GM21367 (cell line): ENCODE results near the gene AXIN1.
"Not testable (repeated sequence)": the region's sequence is repeated elsewhere in the genome, so short reads cannot be mapped to it uniquely, and the experiment has no call there.

Experiments used
- ATAC-seq: cut with Tn5 transposase; IDR thresholded peaks from one replicate; pipeline ENCODE4 v1.9.1; 2021; ENCODE audit not compliant: unreplicated experiment

AXIN1 gene

DNA sequence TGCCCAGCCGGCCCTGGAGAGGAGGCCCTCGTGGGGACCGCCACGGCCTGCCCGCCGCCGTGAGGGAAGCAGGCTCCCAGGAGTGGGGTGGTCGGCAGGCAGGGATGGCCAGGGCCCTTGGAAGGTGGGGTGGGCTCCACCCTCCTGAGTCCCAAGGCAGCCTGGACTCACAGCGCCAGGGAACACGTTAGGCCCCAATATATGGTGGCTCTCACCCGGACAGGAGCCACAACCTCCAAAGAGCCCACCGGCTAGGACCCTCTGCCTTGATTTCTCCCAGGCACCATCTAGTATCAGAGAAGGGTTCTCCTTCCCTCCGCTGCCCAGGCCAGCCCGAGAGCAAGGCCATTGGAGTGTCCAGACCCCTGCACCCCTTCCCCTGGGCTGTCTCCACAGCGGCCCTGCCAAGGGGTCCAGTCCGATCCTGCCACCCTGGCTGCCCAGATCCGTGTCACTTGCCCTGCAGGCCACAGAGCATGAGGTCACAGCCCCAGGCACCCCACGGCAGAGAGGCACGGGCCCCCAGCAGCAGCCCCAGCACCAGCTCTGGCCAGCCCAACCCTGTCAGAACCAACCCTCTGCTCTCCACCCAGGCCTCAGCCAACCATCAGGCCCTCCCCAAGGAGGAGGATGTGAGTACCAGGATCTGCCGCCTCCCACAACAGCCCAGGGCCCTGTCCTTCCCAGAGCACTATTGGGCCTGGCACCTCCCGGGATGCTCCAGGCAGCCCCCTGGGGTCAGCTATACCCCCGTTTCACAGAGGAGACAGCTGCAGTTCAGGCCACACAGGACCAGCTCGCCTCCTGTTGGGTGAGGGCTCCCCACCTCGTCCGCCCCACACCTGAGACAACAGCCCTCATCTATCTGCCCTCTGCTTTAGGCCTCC lies 1.1 kb upstream of the AXIN1 start:
- no peak for ATAC-seq

DNA sequence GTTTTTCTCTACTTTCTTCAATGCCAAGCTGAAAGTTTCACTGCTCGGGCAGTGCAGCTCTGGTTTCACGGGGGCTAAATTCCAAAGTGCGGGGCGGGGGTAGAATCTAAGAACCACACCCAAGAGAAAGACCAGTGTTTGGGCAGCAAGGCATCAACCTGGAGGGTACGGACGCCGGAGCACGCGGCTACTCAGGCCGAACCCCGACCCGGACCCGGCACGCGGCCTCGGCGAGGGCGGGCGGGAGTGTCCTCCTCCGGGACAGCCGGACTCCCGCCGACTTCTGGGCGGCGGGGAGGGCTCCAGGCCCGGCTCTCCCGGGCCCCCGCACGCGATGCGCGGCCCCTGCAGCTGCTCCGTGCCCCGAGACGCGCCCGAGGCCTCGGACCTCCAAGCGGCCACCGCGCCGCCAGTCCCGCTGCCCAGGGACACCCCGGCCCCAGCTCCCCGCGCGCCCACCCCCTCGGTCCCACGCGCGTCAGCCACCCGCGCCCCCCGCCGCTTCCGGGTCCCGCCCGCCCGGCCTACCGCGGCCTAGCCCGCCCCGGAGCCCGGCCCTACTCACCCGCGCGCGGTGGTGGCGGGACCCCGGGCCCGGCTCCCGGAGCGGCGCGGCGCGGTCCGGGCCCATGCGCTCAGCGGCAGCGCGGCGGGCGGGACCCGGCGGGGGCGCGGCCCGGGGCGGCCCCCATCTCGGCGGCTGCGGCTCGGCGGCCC lies 561 bp downstream of the AXIN1 start:
- ATAC-seq: peak; percentile 4

DNA sequence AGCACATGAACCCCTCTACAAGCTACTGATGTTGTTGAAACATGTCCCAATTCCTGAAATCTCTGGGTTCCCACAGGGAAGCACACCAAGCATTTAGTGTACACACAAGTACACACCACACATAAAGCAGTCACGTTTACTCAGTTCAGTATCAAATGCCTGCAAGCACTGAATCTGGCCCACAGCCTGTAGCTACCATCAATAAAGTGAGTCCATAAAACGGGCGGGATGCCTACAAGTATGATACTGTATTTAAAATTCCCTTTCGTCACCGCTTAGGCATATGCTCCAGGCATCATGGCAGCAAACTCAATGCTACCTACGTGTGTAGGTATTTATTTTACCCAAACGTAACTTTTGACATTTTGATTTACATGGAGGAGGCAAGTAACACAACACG lies 2.3 kb downstream of the AXIN1 start:
- no peak for ATAC-seq

DNA sequence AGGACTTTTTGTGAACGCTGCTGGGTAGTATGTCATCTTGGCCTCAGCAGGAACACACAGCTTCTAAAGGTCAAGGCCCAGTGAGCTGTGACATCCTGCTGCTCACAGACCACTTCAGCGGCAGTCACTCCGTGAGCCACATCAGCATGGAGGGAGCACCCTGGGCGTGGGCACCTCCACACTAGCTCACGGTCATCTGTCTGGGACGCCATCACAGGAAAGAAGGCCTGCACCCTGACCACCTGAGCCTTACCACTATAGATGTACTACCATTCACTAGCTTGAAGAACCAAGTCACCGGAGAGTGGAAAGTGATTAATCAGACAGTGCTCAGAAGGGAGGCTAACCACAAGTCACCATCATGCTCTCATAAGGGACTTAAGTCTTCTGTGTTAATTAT lies 3.3 kb downstream of the AXIN1 start:
- no peak for ATAC-seq

DNA sequence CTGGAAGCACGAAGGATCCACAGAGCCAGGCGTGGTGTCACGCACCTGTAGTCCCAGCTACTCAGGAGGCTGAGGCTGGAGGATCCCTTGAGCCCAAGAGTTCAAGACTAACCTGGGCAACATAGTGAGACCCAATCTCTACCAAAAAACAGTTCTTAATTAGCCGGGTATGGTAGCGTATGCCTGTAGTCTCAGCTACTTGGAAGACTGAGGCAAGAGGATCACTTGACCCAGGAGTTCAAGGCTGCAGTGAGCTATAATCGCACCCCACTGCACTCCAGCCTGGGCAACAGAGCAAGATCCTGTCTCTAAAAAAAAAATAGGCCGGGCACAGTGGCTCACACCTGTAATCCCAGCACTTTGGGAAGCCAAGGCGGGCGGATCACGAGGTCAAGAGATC lies 4.0 kb downstream of the AXIN1 start:
- ATAC-seq: not testable (repeated sequence)

DNA sequence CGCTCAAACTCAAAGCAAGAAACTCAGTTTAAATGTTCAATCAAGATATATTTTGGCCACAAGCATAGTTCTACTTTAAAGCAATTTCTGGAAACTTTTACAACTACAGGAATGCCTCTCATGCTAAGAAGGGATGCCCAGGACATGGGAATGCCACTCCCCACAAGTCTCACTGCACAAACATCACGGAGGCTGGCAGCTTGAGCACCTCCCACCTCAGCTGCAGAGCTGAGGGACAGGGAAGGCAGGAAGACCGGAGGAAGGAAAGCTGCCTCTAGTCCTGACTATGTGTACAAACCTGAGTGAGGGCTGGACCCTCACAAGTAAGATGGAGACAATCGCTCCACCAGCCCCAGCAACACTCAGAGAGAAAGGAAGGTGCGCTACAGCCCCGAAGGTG lies 5.3 kb downstream of the AXIN1 start:
- no peak for ATAC-seq

DNA sequence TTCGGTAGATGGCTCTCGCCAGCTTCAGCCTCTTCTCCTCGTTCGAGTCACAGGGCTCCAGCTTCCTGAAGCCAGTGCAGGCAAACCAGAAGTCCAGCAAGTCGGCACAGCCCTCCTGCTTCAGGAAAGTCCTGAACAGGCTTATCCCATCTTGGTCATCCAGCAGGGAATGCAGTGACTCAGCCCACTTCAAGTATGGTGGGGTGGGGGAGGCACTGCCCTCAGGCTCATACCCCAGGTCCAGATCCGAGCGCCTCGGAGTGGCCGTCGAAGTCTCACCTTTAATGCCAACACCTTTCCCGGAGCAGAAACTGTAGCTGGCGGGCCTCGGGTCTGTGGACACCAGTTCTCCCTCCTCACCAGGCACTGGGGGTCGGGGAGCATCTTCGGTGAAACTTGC lies 5.9 kb downstream of the AXIN1 start:
- ATAC-seq: no peak

DNA sequence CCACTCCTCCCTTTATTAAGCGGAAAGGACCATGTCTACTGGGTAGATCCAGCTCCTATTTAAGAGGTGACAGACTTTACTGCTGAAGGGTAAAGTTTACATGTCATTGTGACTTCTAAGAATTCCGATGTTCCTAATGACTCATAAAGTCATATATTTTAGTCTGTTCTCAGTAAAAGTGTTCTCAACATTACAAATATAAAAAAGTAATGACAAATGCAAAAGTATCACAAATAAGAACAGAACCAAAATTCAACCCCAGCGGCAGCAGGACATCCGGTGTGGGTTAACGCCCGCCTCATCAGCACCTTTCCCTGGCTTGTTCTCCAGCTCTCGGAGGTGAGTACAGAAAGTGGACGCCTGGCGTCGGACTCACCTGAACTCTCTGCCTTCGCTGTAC lies 6.8 kb downstream of the AXIN1 start:
- no peak for ATAC-seq

DNA sequence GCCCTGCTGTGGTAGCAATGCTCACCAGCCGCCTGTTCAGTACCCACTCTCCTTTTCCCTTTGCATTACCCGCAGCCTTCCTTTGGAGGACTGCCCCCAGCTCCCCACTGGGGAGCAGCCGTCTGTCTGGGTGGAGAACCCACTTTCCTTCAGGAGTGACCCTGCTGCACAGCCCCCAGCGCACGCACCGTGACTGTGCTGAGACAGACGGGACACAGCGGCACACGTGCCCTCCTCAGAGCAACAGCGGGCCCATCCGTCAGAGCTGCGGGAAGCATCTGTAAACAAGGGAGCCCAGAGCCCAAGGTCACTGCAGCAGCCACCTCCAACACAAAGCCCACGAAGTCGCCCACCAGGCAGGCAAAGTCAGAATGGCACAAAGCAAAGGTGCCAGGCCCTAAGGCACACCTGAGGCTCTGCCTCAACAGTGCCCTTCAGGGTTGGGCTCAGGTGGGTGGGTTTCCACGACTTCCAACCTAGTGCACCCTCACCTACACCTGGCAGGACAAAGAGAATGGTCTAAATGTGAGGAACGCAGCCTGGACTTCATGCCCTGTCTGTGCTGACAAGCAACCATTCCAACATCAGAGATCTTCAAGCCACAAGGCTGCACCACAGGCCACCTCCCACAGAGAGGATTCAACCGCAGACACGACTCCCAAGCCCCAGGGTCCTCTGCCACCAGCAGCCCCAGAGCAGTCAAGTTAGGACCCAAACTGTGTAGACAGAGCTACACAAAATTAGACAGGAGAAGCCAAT lies 9.9 kb downstream of the AXIN1 start:
- no peak for ATAC-seq

DNA sequence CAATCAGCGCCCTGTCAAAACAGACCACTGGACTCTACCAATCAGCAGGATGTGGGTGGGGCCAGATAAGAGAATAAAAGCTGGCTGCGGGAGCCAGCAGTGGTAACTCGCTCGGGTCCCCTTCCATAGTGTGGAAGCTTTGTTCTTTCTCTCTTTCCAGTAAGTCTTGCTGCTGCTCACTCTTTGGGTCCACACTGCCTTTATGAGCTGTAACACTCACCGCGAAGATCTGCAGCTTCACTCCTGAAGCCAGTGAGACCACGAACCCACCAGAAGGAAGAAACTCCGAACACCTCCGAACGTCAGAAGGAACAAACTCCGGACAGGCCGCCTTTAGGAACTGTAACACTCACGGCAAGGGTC lies 10.6 kb downstream of the AXIN1 start:
- not testable (repeated sequence) for ATAC-seq

DNA sequence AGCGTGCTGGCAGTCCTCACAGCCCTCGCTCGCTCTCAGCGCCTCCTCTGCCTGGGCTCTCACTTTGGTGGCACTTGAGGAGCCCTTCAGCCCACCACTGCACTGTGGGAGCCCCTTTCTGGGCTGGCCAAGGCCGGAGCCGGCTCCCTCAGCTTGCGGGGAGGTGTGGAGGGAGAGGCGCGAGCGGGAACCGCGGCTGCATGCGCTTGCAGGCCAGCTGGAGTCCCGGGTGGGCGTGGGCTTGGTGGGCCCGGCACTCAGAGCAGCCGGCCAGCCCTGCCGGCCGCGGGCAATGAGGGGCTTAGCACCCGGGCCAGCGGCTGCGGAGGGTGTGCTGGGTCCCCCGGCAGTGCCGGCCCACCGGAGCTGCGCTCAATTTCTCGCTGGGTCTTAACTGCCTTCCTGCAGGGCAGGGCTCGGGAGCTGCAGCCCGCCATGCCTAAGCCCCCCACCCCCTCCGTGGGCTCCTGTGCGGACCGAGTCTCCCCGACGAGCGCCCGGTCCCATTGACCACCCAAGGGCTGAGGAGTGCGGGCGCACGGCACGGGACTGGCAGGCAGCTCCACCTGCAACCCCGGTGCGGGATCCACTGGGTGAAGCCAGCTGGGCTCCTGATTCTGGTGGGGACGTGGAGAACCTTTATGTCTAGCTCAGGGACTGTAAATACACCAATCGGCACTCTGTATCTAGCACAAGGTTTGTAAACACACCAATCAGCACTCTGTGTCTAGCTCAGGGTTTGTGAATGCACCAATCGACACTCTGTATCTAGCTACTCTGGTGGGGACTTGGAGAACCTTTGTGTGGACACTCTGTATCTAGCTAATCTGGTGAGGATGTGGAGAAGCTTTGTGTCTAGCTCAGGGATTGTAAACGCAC lies 11.2 kb downstream of the AXIN1 start:
- ATAC-seq: not testable (repeated sequence)

DNA sequence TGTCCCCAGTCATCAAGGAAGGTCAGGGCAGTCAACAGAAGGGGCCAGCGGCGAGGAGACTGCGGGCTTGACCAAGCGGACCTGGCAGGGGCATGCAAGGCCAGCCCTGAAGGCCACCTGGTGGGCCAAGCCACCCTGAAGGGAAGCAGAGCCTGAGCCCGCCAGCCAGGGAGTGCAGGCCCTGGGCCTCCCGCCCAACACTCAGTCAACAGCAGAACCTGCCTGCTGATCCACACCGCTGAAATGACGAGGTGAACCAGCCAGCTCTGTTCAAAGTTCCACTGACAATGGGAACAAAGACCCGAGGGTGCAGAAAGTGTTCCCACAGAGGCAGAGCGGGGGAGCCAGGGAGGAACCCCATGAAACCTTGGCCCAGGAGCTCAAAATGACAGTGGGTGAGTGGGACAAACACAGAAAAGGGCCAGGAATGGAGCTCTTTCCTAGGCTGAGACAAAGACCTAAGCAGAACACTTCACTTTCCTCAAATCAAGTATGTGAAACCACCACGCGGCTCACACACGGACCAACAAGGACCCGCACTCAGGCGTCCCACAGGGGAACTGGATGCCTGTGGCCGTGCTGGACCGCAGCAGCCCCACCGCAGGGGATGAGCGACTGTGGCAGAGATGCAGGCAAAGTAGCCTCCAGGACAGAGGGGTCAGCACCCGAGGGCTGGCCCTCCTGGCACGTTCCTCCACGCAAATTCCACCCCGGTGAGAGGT lies 12.0 kb downstream of the AXIN1 start:
- no peak for ATAC-seq

DNA sequence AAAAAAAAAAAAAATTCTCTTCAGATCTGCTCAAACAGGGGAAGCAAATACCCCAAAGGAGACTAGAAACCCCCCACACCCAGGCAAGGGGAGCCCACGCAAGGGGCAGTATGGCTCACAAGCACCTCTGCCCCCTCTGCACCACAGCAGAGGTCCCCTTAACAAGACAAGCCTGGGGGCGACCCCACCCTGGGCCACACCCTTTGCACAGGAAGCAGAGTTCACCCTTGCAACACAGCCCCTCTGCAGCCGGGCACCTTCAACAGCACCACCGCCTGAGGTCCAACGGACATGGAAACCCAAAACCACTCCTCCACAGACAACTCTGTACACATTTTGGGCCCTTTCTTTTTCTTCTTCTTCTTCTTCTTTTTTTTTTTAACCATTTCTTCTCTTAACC lies 12.8 kb downstream of the AXIN1 start:
- no peak for ATAC-seq

DNA sequence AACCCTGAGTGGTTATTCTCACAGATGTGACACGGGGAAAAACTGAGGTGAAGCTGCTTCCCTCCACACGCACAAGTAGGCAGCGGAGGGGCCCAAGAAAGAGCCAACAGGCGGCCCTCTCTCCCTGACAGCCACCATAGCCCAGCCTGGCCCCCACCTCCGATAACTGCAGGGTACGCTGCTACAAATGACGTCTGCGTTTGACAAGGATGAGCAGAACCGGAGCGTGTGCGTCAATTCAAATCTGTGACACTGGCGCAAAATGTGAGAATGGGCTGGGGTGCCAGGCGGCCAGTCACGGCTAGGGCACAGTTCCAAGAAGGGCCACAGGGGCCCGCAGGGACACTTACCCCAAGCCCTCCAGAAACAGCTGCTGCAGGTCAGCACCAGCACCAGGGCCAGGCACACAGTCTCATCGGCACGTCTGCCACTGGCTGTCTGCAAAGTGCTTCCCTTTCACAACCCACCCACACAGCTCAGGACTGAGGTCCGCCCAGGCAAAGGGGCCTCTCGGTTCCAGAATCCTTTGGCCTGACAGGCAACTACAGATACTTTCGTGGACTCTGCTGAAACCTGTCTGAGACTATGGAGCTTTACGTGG lies 14.4 kb downstream of the AXIN1 start:
- no peak for ATAC-seq

DNA sequence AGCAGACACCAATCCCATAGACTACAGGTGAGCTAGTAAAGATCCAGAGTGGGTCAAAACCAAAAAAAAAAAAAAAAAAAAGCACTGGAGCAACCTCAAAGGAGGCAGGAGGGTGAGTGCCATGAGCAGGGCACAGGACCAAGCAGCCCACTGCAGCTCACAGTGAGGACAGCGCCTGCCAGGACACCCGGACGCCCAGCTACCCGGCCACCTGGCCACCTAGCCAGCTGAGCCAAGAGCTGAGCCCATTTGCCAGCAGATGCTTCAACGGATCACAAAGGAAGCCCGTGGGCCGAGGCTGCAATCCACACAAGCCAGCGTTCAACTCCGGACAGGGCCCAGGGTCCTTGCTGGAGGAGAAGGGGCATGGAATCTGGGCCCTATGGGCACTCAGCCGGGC lies 15.1 kb downstream of the AXIN1 start:
- no peak for ATAC-seq

DNA sequence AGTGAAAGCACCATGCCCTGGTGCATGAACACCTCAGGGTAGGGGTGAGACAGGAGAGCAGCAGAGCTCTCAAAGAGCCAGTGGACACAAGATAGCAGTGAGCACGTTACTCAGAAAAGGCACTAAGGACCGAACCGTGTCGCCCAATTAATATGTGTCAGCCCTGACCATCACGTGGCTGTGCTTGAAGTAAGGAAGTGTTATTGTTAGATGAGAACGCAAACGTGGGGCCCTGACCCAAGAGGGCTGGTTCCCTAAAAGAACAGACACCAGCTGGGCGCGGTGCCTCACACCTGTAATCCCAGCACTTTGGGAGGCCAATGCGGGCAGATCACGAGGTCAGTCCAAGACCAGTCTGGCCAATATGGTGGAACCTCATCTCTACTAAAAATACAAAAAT lies 16.3 kb downstream of the AXIN1 start:
- no peak for ATAC-seq

DNA sequence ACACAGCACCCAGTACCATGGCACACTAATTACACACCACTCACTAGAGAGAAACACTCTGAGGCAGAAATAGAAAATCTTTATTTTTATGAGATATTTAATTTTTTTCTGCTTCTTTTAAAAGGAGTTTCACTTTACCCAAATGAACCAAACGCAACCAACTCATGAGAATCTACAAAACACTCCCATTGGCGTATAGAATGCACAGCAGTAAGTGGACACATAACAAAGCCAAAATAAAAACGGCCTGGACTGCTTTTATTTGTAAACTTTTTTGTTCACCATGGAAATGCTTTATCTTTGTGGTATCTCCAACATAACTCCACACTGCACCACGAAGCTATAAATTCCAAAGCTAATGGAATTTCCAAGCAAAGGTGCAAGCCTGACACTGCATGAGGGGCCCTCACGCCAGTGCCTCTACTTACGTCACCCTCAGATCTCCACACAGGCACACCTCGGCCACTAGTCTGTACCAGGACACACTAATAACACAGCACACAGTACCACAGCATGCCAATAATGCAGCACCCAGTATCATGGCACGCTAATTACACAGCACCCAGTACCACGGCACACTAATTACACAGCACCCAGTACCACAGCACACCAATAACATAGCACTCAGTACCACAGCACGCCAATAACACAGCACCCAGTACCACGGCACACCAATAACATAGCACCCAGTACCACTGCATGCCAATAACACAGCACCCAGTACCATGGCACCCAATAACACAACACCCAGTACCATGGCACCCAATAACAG lies 17.5 kb downstream of the AXIN1 start:
- not testable (repeated sequence) for ATAC-seq

DNA sequence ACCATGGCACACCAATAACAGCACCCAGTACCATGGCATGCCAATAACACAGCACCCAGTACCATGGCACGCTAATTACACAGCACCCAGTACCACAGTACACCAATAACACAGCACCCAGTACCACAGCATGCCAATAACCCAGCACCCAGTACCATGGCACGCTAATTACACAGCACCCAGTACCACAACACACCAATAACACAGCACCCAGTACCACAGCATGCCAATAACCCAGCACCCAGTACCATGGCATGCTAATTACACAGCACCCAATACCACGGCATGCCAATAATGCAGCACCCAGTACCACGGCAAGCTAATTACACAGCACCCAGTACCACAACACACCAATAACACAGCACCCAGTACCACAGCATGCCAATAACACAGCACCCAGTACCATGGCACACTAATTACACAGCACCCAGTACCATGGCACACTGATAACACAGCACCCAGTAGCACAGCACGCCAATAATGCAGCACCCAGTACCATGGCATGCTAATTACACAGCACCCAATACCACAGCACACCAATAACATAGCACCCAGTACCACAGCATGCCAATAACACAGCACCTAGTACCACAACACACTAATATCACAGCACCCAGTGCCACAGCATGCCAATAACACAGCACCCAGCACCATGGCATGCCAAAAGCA lies 18.2 kb downstream of the AXIN1 start:
- not testable (repeated sequence) for ATAC-seq
